Putamen (tissue), 1 donor: Measurements from ENCODE around the gene LIPC.

Source experiments
- DNase-seq: peaks from one replicate; pipeline ENCODE4 v3.0.0-alpha.2; 2016; ENCODE audit warnings: low spot score

LIPC gene

GRCh38 chr15:58475573-58476524 is 44.1 kb downstream of the LIPC start:
- no peak for DNase-seq

GRCh38 chr15:58476525-58477162 is 44.9 kb downstream of the LIPC start:
- DNase-seq, result no peak

- DNase-seq, result no peak
Measured at GRCh38 chr15:58477170-58477569, 45.4 kb downstream of the LIPC start.

GRCh38 chr15:58478035-58478434 is 46.2 kb downstream of the LIPC start:
- DNase-seq, result no peak

- no peak for DNase-seq
Measured at GRCh38 chr15:58478579-58478978, 46.8 kb downstream of the LIPC start.

- DNase-seq, result no peak
Measured at GRCh38 chr15:58479941-58480340, 48.1 kb downstream of the LIPC start.

- DNase-seq, result no peak
Measured at GRCh38 chr15:58483376-58483775, 51.6 kb downstream of the LIPC start.

GRCh38 chr15:58484791-58485600 is 53.2 kb downstream of the LIPC start:
- DNase-seq, result no peak

- DNase-seq, result no peak
Measured at GRCh38 chr15:58486062-58486461, 54.3 kb downstream of the LIPC start.

- no peak for DNase-seq
Measured at GRCh38 chr15:58486564-58486963, 54.8 kb downstream of the LIPC start.

GRCh38 chr15:58487041-58487723 is 55.4 kb downstream of the LIPC start:
- no peak for DNase-seq

GRCh38 chr15:58487724-58488120 is 55.9 kb downstream of the LIPC start:
- DNase-seq, result no peak

GRCh38 chr15:58489289-58490085 is 57.7 kb downstream of the LIPC start:
- DNase-seq, result no peak

GRCh38 chr15:58490086-58490887 is 58.5 kb downstream of the LIPC start:
- peak; percentile 45 for DNase-seq

- DNase-seq, result no peak
Measured at GRCh38 chr15:58490888-58491473, 59.2 kb downstream of the LIPC start.

- DNase-seq, result no peak
Measured at GRCh38 chr15:58491499-58492202, 59.9 kb downstream of the LIPC start.

- no peak for DNase-seq
Measured at GRCh38 chr15:58492661-58493397, 61.0 kb downstream of the LIPC start.

- no peak for DNase-seq
Measured at GRCh38 chr15:58494567-58494966, 62.8 kb downstream of the LIPC start.
